ENCODE measurements around the gene SIPA1L2.

SIPA1L2 gene

DNA sequence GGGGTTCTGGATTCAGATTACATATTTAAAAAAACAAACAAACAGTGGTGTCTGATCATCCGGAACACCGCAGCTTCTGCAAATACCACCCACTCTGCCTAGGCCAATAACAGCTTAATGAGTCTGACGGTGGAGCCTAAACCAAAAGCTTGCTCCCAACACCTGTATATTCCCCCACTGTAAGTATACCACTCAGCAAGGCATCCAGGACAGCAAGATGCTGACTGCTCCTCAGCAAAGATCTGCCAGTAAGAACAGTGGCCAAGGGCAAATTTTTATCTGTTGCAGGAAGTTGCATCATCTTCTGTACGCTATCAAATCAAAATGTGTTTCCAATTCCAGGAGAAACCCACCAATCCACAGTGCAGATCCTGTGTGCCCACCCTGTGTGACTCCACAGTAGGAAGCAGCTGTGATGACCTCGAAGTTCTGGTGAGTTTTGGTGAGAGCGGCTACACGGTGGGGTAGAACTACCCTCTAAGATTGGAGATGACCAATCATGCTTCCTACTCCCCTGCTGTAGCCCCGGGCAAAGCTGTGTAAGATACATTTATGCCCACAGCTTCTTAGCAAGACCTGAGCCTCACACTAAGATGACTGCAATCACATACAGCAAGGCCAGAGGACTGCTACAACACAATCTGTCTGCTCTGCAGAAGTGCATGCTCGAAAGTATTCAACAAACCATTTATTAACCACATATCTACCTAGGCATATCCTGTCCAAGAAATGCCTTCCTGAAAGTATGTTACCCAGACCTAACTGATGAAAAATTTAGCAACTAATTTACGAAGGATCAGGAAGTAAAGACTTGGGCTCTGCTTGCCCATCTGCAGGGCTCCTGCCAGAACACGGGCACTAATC lies 30.5 kb downstream of the SIPA1L2 start:
- TF ChIP-seq, protein P1, sequence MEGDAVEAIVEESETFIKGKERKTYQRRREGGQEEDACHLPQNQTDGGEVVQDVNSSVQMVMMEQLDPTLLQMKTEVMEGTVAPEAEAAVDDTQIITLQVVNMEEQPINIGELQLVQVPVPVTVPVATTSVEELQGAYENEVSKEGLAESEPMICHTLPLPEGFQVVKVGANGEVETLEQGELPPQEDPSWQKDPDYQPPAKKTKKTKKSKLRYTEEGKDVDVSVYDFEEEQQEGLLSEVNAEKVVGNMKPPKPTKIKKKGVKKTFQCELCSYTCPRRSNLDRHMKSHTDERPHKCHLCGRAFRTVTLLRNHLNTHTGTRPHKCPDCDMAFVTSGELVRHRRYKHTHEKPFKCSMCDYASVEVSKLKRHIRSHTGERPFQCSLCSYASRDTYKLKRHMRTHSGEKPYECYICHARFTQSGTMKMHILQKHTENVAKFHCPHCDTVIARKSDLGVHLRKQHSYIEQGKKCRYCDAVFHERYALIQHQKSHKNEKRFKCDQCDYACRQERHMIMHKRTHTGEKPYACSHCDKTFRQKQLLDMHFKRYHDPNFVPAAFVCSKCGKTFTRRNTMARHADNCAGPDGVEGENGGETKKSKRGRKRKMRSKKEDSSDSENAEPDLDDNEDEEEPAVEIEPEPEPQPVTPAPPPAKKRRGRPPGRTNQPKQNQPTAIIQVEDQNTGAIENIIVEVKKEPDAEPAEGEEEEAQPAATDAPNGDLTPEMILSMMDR (IDR thresholded peaks at IDR 0.05; ENCODE audit: low read depth, low read length, missing control alignments) = no peak
- H3K4me3 ChIP-seq (replicated peaks; ENCODE audit: low read depth, low read length) = no peak overlapping the region
- DNase-seq (ENCODE audit: extremely low read depth, low read depth) = no peak

GRCh38 chr1:232598837-232599177 lies 31.1 kb downstream of the SIPA1L2 start:
- H3K4me3 ChIP-seq (replicated peaks; ENCODE audit: low read depth, low read length) = no peak overlapping the region
- TF ChIP-seq, protein P1 (IDR thresholded peaks at IDR 0.05; ENCODE audit: low read depth, low read length, missing control alignments) = no peak
- no peak for DNase-seq (ENCODE audit: extremely low read depth, low read depth)

GRCh38 chr1:232598133-232598532 lies 31.8 kb downstream of the SIPA1L2 start:
- no peak for DNase-seq (ENCODE audit: extremely low read depth, low read depth)
- TF ChIP-seq, protein P1 (IDR thresholded peaks at IDR 0.05; ENCODE audit: low read depth, low read length, missing control alignments) = no peak
- no peak overlapping the region for H3K4me3 ChIP-seq (replicated peaks; ENCODE audit: low read depth, low read length)

DNA sequence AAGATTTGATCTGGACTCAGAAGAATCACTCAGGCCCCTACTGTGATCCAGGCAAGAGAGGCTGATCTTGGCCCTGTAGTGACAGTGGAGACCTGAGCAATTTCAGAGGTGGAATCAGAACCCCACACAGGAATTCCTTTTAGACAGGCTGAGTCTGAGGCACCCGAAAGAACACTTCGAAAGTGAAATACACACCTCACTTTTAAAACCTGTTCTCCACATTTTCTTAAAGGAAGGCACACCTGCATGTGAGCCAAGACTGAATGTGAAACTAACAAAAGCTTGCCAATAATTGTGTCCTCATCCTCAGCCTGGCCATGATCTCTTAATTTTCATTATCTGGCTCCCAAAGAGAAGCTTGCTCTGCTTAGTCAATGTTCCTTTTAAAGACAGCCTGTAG lies 32.2 kb downstream of the SIPA1L2 start:
- DNase-seq (ENCODE audit: extremely low read depth, low read depth) = no peak
- TF ChIP-seq, protein P1 (IDR thresholded peaks at IDR 0.05; ENCODE audit: low read depth, low read length, missing control alignments) = no peak
- H3K4me3 ChIP-seq (replicated peaks; ENCODE audit: low read depth, low read length) = no peak overlapping the region

- TF ChIP-seq, protein P1 (IDR thresholded peaks at IDR 0.05; ENCODE audit: low read depth, low read length, missing control alignments) = no peak
- DNase-seq (ENCODE audit: extremely low read depth, low read depth) = no peak
- no peak overlapping the region for H3K4me3 ChIP-seq (replicated peaks; ENCODE audit: low read depth, low read length)
Measured at GRCh38 chr1:232596666-232597303, 33.1 kb downstream of the SIPA1L2 start.

DNA sequence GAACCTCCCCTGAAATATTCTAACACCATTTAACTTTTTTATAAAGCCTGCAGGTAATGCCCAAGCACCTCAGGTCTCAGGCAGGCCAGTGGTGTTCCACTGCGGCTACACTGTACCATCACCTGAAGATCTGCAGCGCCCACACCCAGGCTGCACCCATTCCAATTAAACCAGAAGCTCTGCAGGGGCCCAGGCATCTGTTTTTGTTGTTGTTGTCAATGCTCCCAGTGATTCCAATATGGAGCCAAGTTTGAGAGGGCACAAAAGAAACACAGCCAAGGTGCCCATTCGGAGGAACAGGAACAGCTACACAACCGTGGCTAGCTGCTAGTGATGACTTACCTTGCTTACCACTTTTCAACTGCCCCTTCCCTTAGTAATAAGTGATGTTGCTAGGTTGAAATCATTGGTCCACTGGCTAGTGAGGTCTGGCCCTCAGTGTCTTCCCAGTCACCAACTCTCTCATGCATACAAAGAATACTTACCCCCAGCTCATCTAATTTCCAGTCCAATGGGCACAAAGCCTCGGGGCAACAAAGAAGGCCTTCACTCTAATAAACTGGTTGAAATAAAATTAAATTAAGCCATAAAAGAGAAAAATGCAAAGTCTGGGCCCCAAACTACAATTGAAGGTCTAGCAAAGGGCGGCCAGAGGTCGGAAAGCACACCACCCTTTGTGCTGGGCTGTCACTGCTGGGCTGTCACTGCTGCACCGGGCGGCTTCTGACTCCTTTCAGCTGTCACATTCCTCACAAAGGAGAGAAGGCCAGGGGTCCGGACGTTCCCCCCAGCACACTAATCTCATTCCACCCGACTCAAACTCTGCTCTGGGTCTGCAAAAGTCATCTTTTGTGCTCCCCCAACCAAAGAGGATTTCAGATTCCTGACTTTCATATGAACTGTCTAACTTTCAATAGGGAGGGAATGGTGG lies 34.9 kb downstream of the SIPA1L2 start:
- DNase-seq (ENCODE audit: extremely low read depth, low read depth) = no peak
- TF ChIP-seq, protein P1 (IDR thresholded peaks at IDR 0.05; ENCODE audit: low read depth, low read length, missing control alignments) = no peak
- no peak overlapping the region for H3K4me3 ChIP-seq (replicated peaks; ENCODE audit: low read depth, low read length)
